Testis (tissue), 2 donors: ENCODE data around the gene DMD.

Source experiments
- CTCF ChIP-seq, 3 experiments: fragments of 450-650 bp in 2 of 3; fragments of 200-600 bp in 1 of 3; sonication (generic) in 1 of 3; IDR thresholded peaks; one replicate each; pipeline ENCODE4 v1.5.1; 2016 to 2019; ENCODE audit warnings: antibody characterized with exemption in 3 of 3, mild to moderate bottlenecking in 2 of 3, moderate library complexity in 1 of 3
- POLR2A ChIP-seq: fragments of 450-650 bp; IDR thresholded peaks from one replicate; pipeline ENCODE4 v1.6.1; 2017; ENCODE audit warnings: antibody characterized with exemption, mild to moderate bottlenecking, moderate library complexity

DNA sequence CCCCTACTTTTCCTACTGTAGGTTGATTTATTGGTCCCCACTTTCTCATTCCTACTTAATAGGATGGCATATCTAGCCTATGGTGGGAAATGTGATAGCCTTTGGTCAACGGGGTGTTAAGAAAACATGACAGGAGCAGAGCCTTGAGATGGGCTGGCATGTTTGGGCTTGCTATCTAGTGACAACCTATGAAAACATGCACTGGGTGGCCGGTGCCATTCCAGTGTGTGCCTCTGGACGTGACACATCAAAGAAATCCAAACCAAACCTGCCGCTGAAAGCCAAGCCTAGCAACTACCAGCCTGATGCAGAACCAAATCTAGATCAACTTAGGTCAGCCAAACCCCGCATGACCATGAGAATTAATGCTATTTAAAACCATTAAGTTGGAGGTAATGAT, 317.6 kb downstream of the DMD start:
- TF ChIP-seq CTCF (IDR thresholded peaks at IDR 0.05) (no peak), POLR2A (no peak)
